ENCODE results near the gene SALL3. TPM values are rescaled to one million over a fixed set of nuclear protein-coding genes. Genes with fewer than 3 reads are reported as not detected.
A peak's percentile ranks its signal among the peaks of the same experiment; 100 is the strongest.

The SALL3 gene
- total and polyA plus RNA-seq, 2 of the 8 experiments (the other 6 are each of a cell fraction or from before 2014, with no cell fraction given) = 10.5 to 46.4 TPM

DNA sequence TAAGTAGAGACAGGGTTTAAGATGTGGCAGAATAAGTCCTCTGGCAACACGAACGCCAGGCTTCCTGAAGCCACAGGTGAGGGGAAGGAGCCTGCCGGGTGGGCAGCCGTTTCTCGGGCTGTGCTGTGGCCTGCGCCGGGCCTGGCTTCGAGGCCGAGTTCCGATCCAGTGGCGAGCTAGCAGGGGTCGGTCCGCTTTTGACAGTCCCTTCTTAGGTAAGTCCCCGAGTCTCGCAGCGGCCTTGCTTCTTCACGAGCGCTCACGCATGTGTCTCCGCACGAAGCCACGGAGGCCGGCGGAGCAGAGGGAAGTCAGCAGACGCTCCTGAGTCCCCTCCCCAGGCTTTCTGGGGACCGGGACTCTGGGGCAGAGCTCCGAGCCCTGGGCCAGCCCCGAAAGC is 26.0 kb downstream of the SALL3 start:
- Histone ChIP-seq H3K4me3 (ENCODE audit: extremely low read depth in 1 of 4, insufficient read depth in 2 of 4, low read depth in 3 of 4, low read length in 4 of 4) (no peak overlapping the region), H3K36me3 (ENCODE audit: control insufficient read depth in 2 of 4, insufficient read depth in 4 of 4, low read length in 3 of 4) (peaks cover 0 to 29% (median 1%) of the 10 kb centered on the region in 4 experiments; a peak in 1 of 8 replicates), H3K4ac (replicated peaks; ENCODE audit: insufficient read length, low read depth, low read length) (no peak overlapping the region), H3K9ac (replicated peaks in 1 of 4; ENCODE audit: extremely low read depth in 1 of 4, low read depth in 3 of 4, low read length in 3 of 4) (no peak overlapping the region), H2BK12ac (ENCODE audit: low read depth, low read length) (no peak overlapping the region), H3K27ac (ENCODE audit: low read depth, low read length) (no peak overlapping the region), H3K23me2 (ENCODE audit: low read depth, low read length) (no peaks in the 10 kb centered on the region), H2BK20ac (ENCODE audit: low read length) (no peak overlapping the region), H4K91ac (replicated peaks; ENCODE audit: insufficient read length, low read length) (no peak overlapping the region), H4K8ac (ENCODE audit: extremely low read depth, insufficient read depth, low read length) (no peak overlapping the region; the same call in 1 of the 2 replicates), H3K14ac (ENCODE audit: insufficient read length) (no peak overlapping the region), H2BK15ac (ENCODE audit: low read length) (no peak overlapping the region), H3K4me1 (replicated peaks in 1 of 4; ENCODE audit: control insufficient read depth in 3 of 4, insufficient read depth in 4 of 4, low read length in 3 of 4) (no peaks in the 10 kb centered on the region), H3K18ac (ENCODE audit: extremely low read depth, low read length) (no peak overlapping the region), H4K20me1 (replicated peaks in 1 of 2; ENCODE audit: control insufficient read depth in 1 of 2, insufficient read depth in 2 of 2, low read length in 2 of 2) (no peaks in the 10 kb centered on the region), H3K4me2 (ENCODE audit: insufficient read depth in 1 of 2, low read depth in 2 of 2, low read length in 2 of 2) (no peak overlapping the region), H2BK120ac (replicated peaks; ENCODE audit: low read depth, low read length) (no peak overlapping the region), H3K9me3 (ENCODE audit: insufficient read depth in 2 of 2, low read depth in 1 of 2, low read length in 1 of 2) (no peaks in the 10 kb centered on the region; a peak in 1 of 4 replicates), H3K79me2 (ENCODE audit: control insufficient read depth in 1 of 2, insufficient read depth in 2 of 2, low read length in 2 of 2) (no peaks in the 10 kb centered on the region), H3K23ac (ENCODE audit: insufficient read length) (no peak overlapping the region), H2AFZ (ENCODE audit: low read length) (no peak overlapping the region), H3K79me1 (ENCODE audit: low read depth, low read length) (no peaks in the 10 kb centered on the region), H3K27me3 (replicated peaks in 1 of 4; ENCODE audit: control insufficient read depth in 3 of 4, extremely low read depth in 1 of 4, insufficient read depth in 3 of 4, low read length in 3 of 4) (no peaks in the 10 kb centered on the region), H2BK5ac (ENCODE audit: low read depth, low read length) (no peak overlapping the region), H2AK5ac (ENCODE audit: low read depth, low read length) (no peak overlapping the region), H4K5ac (ENCODE audit: insufficient read length, low read depth, low read length) (no peak overlapping the region), H3K56ac (replicated peaks; ENCODE audit: insufficient read length, low read depth, low read length) (no peak overlapping the region)
- CTCF ChIA-PET (ENCODE audit: partially characterized antibody) = interaction anchor here (2.5 kb wide), 1 partner anchor 19 kb away, joined by 14 read pairs; no protein-coding TSS in a partner anchor
- POLR2A ChIA-PET (ENCODE audit: partially characterized antibody) = interaction anchor here (0.7 to 1.0 kb wide), 4 partner anchors 9 to 392 kb away, joined by 3 to 5 read pairs (median 3); no protein-coding TSS in a partner anchor
- TF ChIP-seq, protein P1, sequence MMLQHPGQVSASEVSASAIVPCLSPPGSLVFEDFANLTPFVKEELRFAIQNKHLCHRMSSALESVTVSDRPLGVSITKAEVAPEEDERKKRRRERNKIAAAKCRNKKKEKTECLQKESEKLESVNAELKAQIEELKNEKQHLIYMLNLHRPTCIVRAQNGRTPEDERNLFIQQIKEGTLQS (IDR thresholded peaks at IDR 0.05; ENCODE audit: insufficient read depth, low read depth, low read length) = no peak
- 0 out of 3 replicates have a peak, but pooled peaks of 1 of the 2 experiments have one; percentile 15 for TF ChIP-seq POLR2A (IDR thresholded peaks at IDR 0.05; ENCODE audit: control extremely low read depth in 1 of 2, low read depth in 2 of 2, low read length in 2 of 2)
- FAIRE-seq (no peak), DNase-seq (ENCODE audit: low read depth in 1 of 2, low spot score in 2 of 2) (no peak)
- 90% methylated on average over 28 of the region's 28 CpGs; no CpG with 5 or more reads in 1 of the 2 experiments for WGBS, 2 experiments (ENCODE audit: extremely low coverage in 1 of 2, insufficient coverage in 1 of 2, insufficient read length in 1 of 2, insufficient replicate concordance in 2 of 2, low coverage in 1 of 2, low lambda C conversion rate in 2 of 2, missing lambda C conversion rate in 1 of 2)

Measured in H1 (cell line).